K562 (cell line): ENCODE data around the gene GABRP.

Source experiments
- ARID3B ChIP-seq: fragments of 250-450 bp; sonication (Bioruptor Pico); IDR thresholded peaks from 2 replicates; pipeline ENCODE4 v1.4.0; 2020; ENCODE audit warnings: borderline replicate concordance
- ATF3 ChIP-seq, 2 experiments: fragments of 450-650 bp in 1 of 2; sonication (generic) in 1 of 2; formaldehyde crosslinking in 1 of 2; IDR thresholded peaks in 1 of 2; conservative IDR thresholded peaks in 1 of 2; 2 replicates each; pipeline versions ENCODE4 v1.6.1 to v1.8.1; 2016 to 2023; ENCODE audit warnings: mild to moderate bottlenecking in 2 of 2, moderate library complexity in 2 of 2, inconsistent platforms in 1 of 2, missing genetic modification reagents in 1 of 2
- CEBPB ChIP-seq: fragments of 450-650 bp; IDR thresholded peaks from 2 replicates; pipeline ENCODE4 v1.6.1; 2016; ENCODE audit warnings: missing genetic modification characterization, missing compliant biosample characterization
- CHD2 ChIP-seq: IDR thresholded peaks from 2 replicates; pipeline ENCODE4 v1.6.1; 2011; ENCODE audit warnings: low read depth, low read length
- CTCF ChIP-seq, 3 experiments: IDR thresholded peaks in 2 of 3; conservative IDR thresholded peaks in 1 of 3; 2 replicates each; pipeline ENCODE4 v1.5.1; 2011 to 2012; ENCODE audit warnings: low read length in 3 of 3, mild to moderate bottlenecking in 3 of 3, control low read depth in 2 of 3, improper control_type of control experiment in 1 of 3, inconsistent platforms in 1 of 3, low read depth in 1 of 3, mixed read lengths in 1 of 3, moderate library complexity in 1 of 3; ENCODE audit not compliant: insufficient read depth in 2 of 3
- ELF1 ChIP-seq: fragments of 200-800 bp; sonication (Bioruptor generic); IDR thresholded peaks from 2 replicates; pipeline ENCODE4 v1.6.1; 2016; ENCODE audit warnings: missing genetic modification characterization, missing compliant biosample characterization
- MAZ ChIP-seq, 2 experiments: fragments of 450-650 bp in 1 of 2; sonication (generic) in 1 of 2; formaldehyde crosslinking; IDR thresholded peaks in 1 of 2; conservative IDR thresholded peaks in 1 of 2; 2 replicates each; pipeline versions ENCODE4 v1.4.0 to v1.5.0; 2020; ENCODE audit warnings: mild to moderate bottlenecking in 1 of 2, missing genetic modification reagents in 1 of 2
- POLR2G ChIP-seq: fragments of 200-400 bp; formaldehyde crosslinking; IDR thresholded peaks from 2 replicates; pipeline ENCODE4 v1.6.1; 2017; ENCODE audit warnings: low read depth, mild to moderate bottlenecking, antibody characterized with exemption, low read length, moderate library complexity
- TSC22D4 ChIP-seq: fragments of 450-650 bp; IDR thresholded peaks from 2 replicates; pipeline ENCODE4 v1.6.1; 2016; ENCODE audit warnings: missing genetic modification characterization, missing biosample characterization, control low read depth
- ZBTB40 ChIP-seq, 2 experiments: fragments of 450-650 bp in 1 of 2; sonication (generic) in 1 of 2; formaldehyde crosslinking in 1 of 2; IDR thresholded peaks; 2 replicates each; pipeline versions ENCODE4 v1.7.1 to v1.9.0; 2016 to 2022; ENCODE audit warnings: inconsistent platforms in 1 of 2, mild to moderate bottlenecking in 1 of 2, missing genetic modification reagents in 1 of 2
- ZNF274 ChIP-seq: IDR thresholded peaks from 2 replicates; pipeline ENCODE4 v1.6.1; 2011; ENCODE audit warnings: low read depth, mild to moderate bottlenecking, low read length, moderate library complexity, borderline replicate concordance

GRCh38 chr5:170854566-170854965 lies 71.0 kb downstream of the GABRP start:
- TF ChIP-seq CTCF (IDR thresholded peaks at IDR 0.05 in 2 of 3, conservative IDR thresholded peaks at IDR 0.05 in 1 of 3; ENCODE audit: insufficient read depth in 2 of 3, low read depth in 1 of 3, low read length in 3 of 3) = no peak
- TF ChIP-seq CHD2 = no peak
- no peak for TF ChIP-seq ZBTB40 (IDR thresholded peaks at IDR 0.05)
- no peak for TF ChIP-seq ZBTB40 (CRISPR knock-in tag; IDR thresholded peaks at IDR 0.05)
- no peak for TF ChIP-seq MAZ (CRISPR knock-in tag; conservative IDR thresholded peaks at IDR 0.05 in 1 of 2, IDR thresholded peaks at IDR 0.05 in 1 of 2)
- TF ChIP-seq ATF3 (IDR thresholded peaks at IDR 0.05) = no peak
- no peak for TF ChIP-seq ATF3 (CRISPR knock-in tag; conservative IDR thresholded peaks at IDR 0.05)
- no peak for TF ChIP-seq CEBPB (tag)
- TF ChIP-seq POLR2G = no peak
- no peak for TF ChIP-seq ELF1
- no peak for TF ChIP-seq ZNF274
- no peak for TF ChIP-seq TSC22D4 (tag)
- no peak for TF ChIP-seq ARID3B (CRISPR knock-in tag)
